GM18868 (cell line): Measurements from ENCODE around the gene LEF1.

Source experiments
- ATAC-seq: cut with Tn5 transposase; IDR thresholded peaks from one replicate; pipeline ENCODE4 v1.9.1; 2021; ENCODE audit warnings: mild to moderate bottlenecking, moderate library complexity; ENCODE audit not compliant: unreplicated experiment

Gene LEF1

DNA sequence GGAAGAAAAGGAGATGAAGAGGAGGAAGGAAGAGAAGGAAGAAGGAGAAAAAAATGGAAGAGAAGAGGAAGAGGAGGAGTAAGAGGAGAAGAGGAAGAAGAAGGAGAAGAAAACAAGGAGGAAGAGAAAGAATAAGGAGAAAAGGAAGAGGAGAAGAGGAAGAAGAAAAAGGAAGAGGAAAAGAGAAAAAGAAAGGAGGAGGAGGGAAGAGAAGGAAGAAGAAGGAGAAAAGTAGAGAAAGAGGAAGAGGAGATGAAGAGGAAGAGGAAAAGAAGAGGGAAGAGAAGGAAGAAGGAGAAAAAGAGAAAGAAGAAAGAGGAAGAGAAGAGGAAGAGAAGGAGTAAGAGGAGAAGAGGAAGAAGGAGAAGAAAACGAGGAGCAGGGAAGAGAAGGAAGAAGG is 11.8 kb upstream of the LEF1 start:
- ATAC-seq = no peak

DNA sequence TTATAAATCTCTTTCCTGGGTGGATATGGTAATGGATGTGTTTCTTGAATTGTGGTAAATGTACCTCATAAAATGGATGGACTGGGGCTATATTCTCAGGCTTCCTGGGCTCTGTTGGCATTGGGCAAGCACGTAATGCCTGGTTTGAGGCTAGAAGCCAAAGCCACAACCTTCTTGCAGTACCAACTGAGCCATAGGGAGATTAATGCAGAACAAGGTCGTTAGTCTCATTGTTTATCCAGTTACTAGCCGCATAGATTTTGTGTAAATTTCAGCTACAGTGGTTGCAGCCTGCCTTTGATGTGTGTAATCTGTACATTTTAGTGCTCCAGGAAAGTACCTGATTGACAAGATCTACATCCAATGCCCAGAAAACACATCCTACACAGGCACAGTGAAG is 7.2 kb upstream of the LEF1 start:
- ATAC-seq = no peak

GRCh38 chr4:108174856-108175255 is 6.1 kb upstream of the LEF1 start:
- ATAC-seq = no peak

DNA sequence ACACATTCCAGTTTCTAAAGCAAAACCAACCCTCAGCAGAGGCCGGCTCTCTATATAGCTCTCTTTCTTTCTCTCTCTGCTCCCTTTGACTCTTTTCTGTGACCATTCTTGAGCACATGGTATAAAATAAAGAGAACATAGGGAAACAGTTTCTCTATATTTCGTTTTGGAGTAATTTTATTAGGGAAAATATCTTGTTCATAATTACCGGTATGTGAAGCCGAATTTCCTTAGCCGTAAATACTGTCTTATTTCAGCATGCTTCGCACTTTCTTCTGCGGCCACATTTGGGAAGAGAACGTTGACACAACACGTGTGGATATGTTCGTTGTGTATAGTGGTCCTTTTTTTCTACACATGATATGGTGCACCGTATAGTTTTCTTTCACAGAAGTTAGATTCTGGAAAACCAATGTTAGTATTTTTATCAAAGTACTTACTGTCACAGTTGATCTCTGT is 4.9 kb upstream of the LEF1 start:
- ATAC-seq = no peak

- peak; percentile 60 for ATAC-seq
Measured at GRCh38 chr4:108172753-108173598, 4.2 kb upstream of the LEF1 start.

GRCh38 chr4:108172231-108172752 is 3.6 kb upstream of the LEF1 start:
- peak; percentile 22 for ATAC-seq

GRCh38 chr4:108171339-108172230 is 2.9 kb upstream of the LEF1 start:
- no peak for ATAC-seq

- no peak for ATAC-seq
Measured at GRCh38 chr4:108170631-108171338, 2.1 kb upstream of the LEF1 start.

GRCh38 chr4:108169664-108170063 is 932 bp upstream of the LEF1 start:
- no peak for ATAC-seq

DNA sequence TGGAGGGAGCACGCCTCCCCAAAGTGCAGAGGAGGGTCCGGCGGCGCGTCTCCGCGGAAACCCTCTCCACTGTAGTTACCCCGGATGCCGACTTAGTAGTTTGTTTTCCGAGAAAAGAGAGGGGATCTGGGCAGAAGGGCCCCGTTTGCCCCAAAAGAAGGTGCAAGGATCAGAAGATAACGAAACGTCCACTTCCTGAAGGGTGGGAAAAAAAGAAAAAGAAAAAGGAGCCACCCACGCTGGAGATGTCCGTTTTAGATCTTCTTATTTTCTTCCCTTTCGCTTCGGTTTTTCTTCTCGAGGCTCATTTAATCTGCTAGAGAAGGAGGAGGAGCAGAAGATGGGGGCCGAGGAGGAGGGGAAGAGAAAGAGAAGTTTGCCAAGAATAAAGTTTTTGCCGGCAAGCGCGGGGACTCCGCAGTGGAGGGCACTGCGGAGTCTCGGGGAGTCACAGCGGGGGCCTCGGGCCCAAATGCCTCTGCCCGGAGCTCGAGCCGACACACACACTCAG is 517 bp downstream of the LEF1 start:
- no peak for ATAC-seq

GRCh38 chr4:108166441-108167315 is 2.1 kb downstream of the LEF1 start:
- ATAC-seq = peak; percentile 37

DNA sequence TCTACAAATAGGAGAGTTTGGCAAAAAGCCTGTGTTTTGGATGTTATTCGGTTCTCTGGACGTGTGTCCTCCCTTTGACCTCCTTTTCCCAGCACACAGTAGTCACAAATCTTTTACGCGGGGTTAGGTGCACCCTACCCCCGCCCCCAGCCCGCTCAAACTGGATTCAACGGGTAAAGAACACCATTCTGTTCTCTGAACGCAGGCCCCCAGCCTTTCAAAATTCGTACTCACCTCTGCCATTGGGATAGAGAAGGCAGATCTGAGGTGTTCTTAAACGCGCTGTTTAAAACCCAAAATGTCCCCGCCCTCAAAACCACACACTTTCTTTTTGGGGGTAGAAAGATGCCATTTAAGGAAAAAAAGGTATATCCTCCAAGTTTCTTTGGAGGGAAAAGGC is 2.7 kb downstream of the LEF1 start:
- ATAC-seq = no peak

DNA sequence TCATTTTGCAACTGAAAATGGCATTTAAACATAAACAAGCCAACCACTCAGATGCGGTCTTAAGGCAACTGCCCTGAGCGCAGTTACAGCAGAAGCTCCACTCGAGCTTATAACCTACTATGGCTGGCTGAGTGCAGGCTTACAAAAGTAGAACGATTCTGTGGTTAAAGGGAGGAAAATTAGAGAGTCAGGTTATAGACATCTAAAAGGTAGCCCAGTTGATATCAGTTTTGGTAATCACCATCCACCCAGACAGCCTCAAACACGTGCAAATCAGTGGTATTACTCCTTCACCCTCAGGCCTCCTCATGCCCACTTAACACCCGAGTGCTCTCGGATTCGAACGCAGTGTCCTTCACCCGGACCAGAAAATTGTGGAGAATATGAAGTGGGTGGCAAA is 3.1 kb downstream of the LEF1 start:
- no peak for ATAC-seq

- no peak for ATAC-seq
Measured at GRCh38 chr4:108163351-108163750, 5.4 kb downstream of the LEF1 start.

DNA sequence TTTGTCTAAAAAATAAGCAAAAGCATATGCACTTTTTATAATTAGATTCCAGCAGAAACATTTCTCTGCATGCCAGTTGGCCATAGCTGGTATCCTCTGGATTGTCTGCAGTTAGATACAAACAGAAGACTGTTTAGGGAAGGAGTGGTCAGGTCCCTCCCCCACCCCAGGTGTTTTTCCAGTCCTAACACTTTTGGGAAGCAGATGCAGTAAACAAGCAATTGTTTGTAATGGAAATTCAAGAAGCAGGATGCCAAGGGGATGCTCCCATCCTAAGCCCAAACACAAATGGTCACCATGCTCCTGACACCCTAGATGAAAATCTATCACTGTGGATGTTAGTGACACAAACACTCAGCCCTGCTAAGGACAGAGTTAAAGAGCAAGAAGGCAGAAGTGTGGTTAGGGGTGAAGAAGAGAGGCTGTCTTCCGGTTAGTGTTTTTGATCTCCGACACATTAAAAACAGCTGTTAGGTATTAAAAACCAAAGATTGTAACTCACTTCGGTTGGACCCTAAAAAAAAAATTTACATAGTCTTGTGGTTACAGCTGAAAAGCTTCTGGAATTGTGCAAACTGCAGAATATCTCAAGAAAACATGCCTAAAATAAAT is 7.9 kb downstream of the LEF1 start:
- ATAC-seq = no peak

DNA sequence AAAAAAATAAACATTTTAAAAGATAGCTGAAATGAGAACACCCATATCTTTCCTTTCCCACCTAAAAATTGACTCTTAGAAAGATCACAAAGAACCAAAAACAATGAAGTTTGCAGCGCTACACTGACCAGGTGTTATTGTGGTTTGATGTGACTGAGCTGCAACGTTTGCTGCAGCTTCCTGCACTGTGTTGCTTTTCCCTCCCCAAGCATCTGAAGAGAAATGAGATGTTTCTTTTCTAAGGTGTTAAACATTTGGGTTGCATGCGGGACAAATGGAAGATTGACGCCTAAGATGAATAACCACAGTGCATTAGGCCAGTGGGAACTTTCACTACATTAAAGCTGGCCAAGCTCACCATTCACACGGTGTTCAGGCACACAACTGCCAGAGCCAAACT is 8.9 kb downstream of the LEF1 start:
- no peak for ATAC-seq

- no peak for ATAC-seq
Measured at GRCh38 chr4:108157655-108158054, 11.1 kb downstream of the LEF1 start.

- no peak for ATAC-seq
Measured at GRCh38 chr4:108156391-108156790, 12.3 kb downstream of the LEF1 start.

DNA sequence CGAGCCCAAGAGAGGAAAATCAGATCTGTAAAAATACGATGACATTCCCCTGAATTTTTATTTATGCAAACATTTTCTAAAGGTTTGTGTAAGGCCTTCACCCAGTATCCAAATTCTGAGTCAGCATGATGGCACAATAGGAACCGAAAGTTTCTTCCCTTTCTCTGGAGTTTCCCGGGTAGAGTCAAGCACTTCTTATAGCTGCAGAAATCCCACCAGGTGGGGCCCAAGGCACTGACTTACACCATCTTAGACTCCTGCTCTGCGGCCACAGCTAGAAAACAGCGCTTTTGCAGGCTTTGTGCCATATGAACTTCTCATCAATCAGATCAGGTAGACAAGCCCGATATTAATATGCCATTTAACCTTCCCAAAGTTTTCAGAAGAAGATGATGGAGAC is 13.4 kb downstream of the LEF1 start:
- ATAC-seq = peak; percentile 80
